Upper lobe of left lung (tissue), 4 donors: ENCODE measurements around the gene APOBEC2.

ENCODE experiments used
- CTCF ChIP-seq, 6 experiments: fragments of 450-650 bp in 4 of 6; fragments of 200-600 bp in 2 of 6; sonication (generic) in 2 of 6; IDR thresholded peaks; one replicate each; pipeline ENCODE4 v1.5.1; 2016 to 2019; ENCODE audit warnings: antibody characterized with exemption in 6 of 6
- POLR2A ChIP-seq, 4 donors: fragments of 450-650 bp; IDR thresholded peaks; one replicate each; pipeline ENCODE4 v1.5.1; 2016 to 2017; ENCODE audit warnings: antibody characterized with exemption in 4 of 4, mild to moderate bottlenecking in 2 of 4
- POLR2AphosphoS5 ChIP-seq, 2 donors: sonication (generic); formaldehyde crosslinking; IDR thresholded peaks; one replicate each; pipeline ENCODE4 v1.5.1; 2017; ENCODE audit warnings: antibody characterized with exemption in 2 of 2

- TF ChIP-seq POLR2A (IDR thresholded peaks at IDR 0.05) (no peak), CTCF (IDR thresholded peaks at IDR 0.05) (no peak), POLR2AphosphoS5 (IDR thresholded peaks at IDR 0.05) (no peak)
Measured at GRCh38 chr6:41032830-41033229, 20.2 kb upstream of the APOBEC2 start.
